OCI-LY7 (cell line): Measurements from ENCODE around the gene SLC5A5. TPM values are rescaled to one million over a fixed set of nuclear protein-coding genes. Genes with fewer than 3 reads are reported as not detected.
"Not testable (repeated sequence)": the region's sequence is repeated elsewhere in the genome, so short reads cannot be mapped to it uniquely, and the experiment has no call there.

Experiments used
- BruUV-seq: library from RNA; stranded (reverse); fragments of 400-500 nt; replicated peaks from 2 replicates; lab custom pipeline; 2021; lab: Mats Ljungman, UMichigan
- CTCF ChIA-PET: fragments of 300-600 bp; sonication (Branson Sonifier 250); formaldehyde crosslinking; loops from one replicate; lab custom pipeline; 2022; ENCODE audit warnings: antibody characterized with exemption; ENCODE audit not compliant: unreplicated experiment; lab: Charles Lee
- POLR2A ChIA-PET: fragments of 300-600 bp; sonication (Branson Sonifier 250); formaldehyde crosslinking; loops from one replicate; lab custom pipeline; 2022; ENCODE audit warnings: antibody characterized with exemption; lab: Charles Lee
- DNase-seq: peaks from one replicate; pipeline ENCODE4 v3.0.0-alpha.2; 2015; ENCODE audit warnings: low spot score
- H2AFZ ChIP-seq: fragments of 200-600 bp; sonication (generic), shearing (Covaris generic); 2 replicates; pipeline ENCODE4 v1.6.1; 2014; ENCODE audit warnings: mild to moderate bottlenecking, antibody characterized with exemption, low read length, moderate library complexity
- H3K27ac ChIP-seq: fragments of 200-600 bp; sonication (generic); 2 replicates; pipeline ENCODE4 v1.5.1; 2014; ENCODE audit warnings: mixed run types, low read depth, mild to moderate bottlenecking, moderate library complexity, low read length, inconsistent platforms; ENCODE audit not compliant: poor library complexity, severe bottlenecking
- H3K36me3 ChIP-seq: fragments of 200-600 bp; sonication (generic); 2 replicates; pipeline ENCODE4 v1.6.1; 2014; ENCODE audit warnings: mild to moderate bottlenecking, antibody characterized with exemption, low read length, moderate library complexity, mixed read lengths; ENCODE audit not compliant: insufficient read depth
- H3K4me1 ChIP-seq: fragments of 200-600 bp; sonication (generic); 2 replicates; pipeline ENCODE4 v1.5.1; 2014; ENCODE audit warnings: mild to moderate bottlenecking, low read length; ENCODE audit not compliant: insufficient read depth, poor library complexity, severe bottlenecking
- H3K4me2 ChIP-seq: fragments of 200-600 bp; sonication (generic); 2 replicates; pipeline ENCODE4 v1.6.1; 2014; ENCODE audit warnings: mild to moderate bottlenecking, low read length
- H3K4me3 ChIP-seq: fragments of 200-600 bp; sonication (generic); 2 replicates; pipeline ENCODE4 v1.5.1; 2014; ENCODE audit warnings: mild to moderate bottlenecking, low read depth, low read length; ENCODE audit not compliant: poor library complexity, severe bottlenecking
- H3K79me2 ChIP-seq: fragments of 200-600 bp; sonication (generic); 2 replicates; pipeline ENCODE4 v1.6.1; 2016; ENCODE audit warnings: low read depth, mild to moderate bottlenecking, low read length, moderate library complexity, mixed read lengths; ENCODE audit not compliant: insufficient read depth
- H3K9me2 ChIP-seq: fragments of 200-600 bp; sonication (generic); 2 replicates; pipeline ENCODE4 v1.6.1; 2016; ENCODE audit warnings: mild to moderate bottlenecking, low read length, mixed read lengths; ENCODE audit not compliant: insufficient read depth
- H3K9me3 ChIP-seq: fragments of 200-600 bp; sonication (generic); 2 replicates; pipeline ENCODE4 v1.6.1; 2014; ENCODE audit warnings: mild to moderate bottlenecking, mixed run types, low read length, mixed read lengths
- H4K20me1 ChIP-seq: fragments of 200-600 bp; sonication (generic); 2 replicates; pipeline ENCODE4 v1.6.1; 2014; ENCODE audit warnings: mild to moderate bottlenecking, antibody characterized with exemption, low read length, moderate library complexity, mixed read lengths; ENCODE audit not compliant: insufficient read depth
- EZH2phosphoT487 ChIP-seq: fragments of 200-600 bp; sonication (generic); IDR thresholded peaks from 2 replicates; pipeline ENCODE4 v1.6.1; 2018; ENCODE audit warnings: low read depth, borderline replicate concordance, mild to moderate bottlenecking, mixed run types, antibody characterized with exemption, low read length, moderate library complexity, mixed read lengths
- intact Hi-C: fragments of 100-400 bp; cut with micrococcal nuclease; formaldehyde crosslinking; loops from one replicate; pipeline ENCODE4 v1.10.0; 2022; ENCODE audit not compliant: unreplicated experiment
- total RNA-seq, 2 experiments: library from RNA; depleted of rRNA in 1 of 2; stranded (reverse); fragments of >200 nt in 1 of 2; shearing (Covaris generic) in 1 of 2; gene quantifications; 2 replicates each; pipeline ENCODE4 v1.2.3, GENCODE V29; 2014 to 2022
- TF ChIP-seq, protein P1 (sequence below): fragments of 200-600 bp; sonication (generic); conservative IDR thresholded peaks from 2 replicates; pipeline ENCODE4 v1.5.1; 2014; ENCODE audit warnings: mild to moderate bottlenecking, antibody characterized with exemption, low read length, moderate library complexity, mixed read lengths

Gene SLC5A5
- total RNA-seq, 2 experiments from 2014 or later, result 0.03 TPM; not detected in 1

DNA sequence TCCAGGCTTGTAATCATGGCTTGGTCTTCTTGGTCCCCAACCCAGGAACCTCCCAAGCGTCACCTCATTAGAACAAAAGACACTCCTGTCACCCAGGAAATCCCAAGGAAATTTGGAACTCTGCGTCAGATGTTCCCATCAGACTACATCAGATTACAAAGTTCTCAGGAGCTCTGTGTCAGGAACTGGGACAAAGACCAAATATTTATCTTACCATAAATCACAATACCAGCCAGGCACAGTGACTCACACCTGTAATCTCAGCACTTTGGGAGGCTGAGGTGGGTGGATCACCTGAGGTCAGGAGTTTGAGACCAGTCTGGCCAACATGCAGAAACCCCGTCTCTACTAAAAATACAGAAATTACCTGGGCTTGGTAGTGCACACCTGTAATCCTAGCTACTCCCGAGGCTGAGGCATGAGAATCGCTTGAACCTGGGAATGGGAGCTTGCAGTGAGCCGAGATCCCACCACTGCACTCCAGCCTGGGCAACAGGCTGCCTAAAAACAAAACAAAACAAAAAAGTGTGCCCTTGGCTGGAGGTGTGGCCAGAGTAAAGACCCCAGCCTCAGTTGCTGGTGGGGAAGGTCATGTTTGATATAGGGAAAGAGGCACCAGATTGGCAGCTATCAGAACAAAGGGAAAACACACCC, 44.3 kb downstream of the SLC5A5 start:
- ChIA-PET POLR2A (interaction anchor here (0.6 kb wide), 1 partner anchor 63 kb away, joined by 3 read pairs; no protein-coding TSS in a partner anchor), CTCF (no interaction called here)
- no peaks in the 10 kb centered on the region for H3K79me2 ChIP-seq
- no peak overlapping the region for H3K4me3 ChIP-seq
- no peak overlapping the region for H3K4me2 ChIP-seq
- H3K9me2 ChIP-seq, result no peaks in the 10 kb centered on the region
- no peak overlapping the region for H2AFZ ChIP-seq
- H3K4me1 ChIP-seq, result no peaks in the 10 kb centered on the region
- no peak for DNase-seq
- intact Hi-C loops, result no loop called here
- peaks cover 7% of the 10 kb centered on the region; the same call in 1 of the 2 replicates for H3K9me3 ChIP-seq
- TF ChIP-seq EZH2phosphoT487, result no peak
- TF ChIP-seq, protein P1, sequence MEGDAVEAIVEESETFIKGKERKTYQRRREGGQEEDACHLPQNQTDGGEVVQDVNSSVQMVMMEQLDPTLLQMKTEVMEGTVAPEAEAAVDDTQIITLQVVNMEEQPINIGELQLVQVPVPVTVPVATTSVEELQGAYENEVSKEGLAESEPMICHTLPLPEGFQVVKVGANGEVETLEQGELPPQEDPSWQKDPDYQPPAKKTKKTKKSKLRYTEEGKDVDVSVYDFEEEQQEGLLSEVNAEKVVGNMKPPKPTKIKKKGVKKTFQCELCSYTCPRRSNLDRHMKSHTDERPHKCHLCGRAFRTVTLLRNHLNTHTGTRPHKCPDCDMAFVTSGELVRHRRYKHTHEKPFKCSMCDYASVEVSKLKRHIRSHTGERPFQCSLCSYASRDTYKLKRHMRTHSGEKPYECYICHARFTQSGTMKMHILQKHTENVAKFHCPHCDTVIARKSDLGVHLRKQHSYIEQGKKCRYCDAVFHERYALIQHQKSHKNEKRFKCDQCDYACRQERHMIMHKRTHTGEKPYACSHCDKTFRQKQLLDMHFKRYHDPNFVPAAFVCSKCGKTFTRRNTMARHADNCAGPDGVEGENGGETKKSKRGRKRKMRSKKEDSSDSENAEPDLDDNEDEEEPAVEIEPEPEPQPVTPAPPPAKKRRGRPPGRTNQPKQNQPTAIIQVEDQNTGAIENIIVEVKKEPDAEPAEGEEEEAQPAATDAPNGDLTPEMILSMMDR, result no peak
- no peaks in the 10 kb centered on the region for H4K20me1 ChIP-seq
- H3K36me3 ChIP-seq, result no peaks in the 10 kb centered on the region
- no peak overlapping the region for H3K27ac ChIP-seq
- BruUV-seq, result no TSS peak

DNA sequence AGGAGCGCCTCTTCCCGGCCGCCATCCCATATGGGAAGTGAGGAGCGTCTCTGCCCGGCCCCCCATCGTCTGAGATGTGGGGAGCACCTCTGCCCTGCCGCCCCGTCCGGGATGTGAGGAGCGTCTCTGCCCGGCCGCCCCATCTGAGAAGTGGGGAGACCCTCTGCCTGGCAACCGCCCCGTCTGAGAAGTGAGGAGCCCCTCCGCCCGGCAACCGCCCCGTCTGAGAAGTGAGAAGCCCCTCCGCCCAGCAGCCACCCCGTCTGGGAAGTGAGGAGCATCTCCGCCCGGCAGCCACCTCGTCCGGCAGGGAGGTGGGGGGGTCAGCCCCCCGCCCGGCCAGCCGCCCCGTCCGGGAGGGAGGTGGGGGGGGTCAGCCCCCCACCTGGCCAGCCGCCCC, 46.4 kb downstream of the SLC5A5 start:
- H4K20me1 ChIP-seq, H2AFZ ChIP-seq, H3K9me2 ChIP-seq, H3K9me3 ChIP-seq, DNase-seq, H3K79me2 ChIP-seq, POLR2A ChIA-PET, H3K4me1 ChIP-seq, CTCF ChIA-PET, H3K4me2 ChIP-seq, BruUV-seq, H3K4me3 ChIP-seq, H3K36me3 ChIP-seq, H3K27ac ChIP-seq, intact Hi-C loops: not testable (repeated sequence)

DNA sequence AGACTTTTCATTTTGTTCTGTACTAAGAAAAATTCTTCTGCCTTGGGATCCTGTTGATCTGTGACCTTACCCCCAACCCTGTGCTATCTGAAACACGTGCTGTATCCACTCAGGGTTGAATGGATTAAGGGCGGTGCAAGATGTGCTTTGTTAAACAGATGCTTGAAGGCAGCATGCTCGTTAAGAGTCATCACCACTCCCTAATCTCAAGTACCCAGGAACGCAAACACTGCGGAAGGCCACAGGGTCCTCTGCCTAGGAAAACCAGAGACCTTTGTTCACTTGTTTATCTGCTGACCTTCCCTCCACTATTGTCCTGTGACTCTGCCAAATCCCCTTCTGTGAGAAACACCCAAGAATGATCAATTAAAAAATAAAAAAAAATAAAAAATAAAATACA, 47.4 kb downstream of the SLC5A5 start:
- POLR2A ChIA-PET, result interaction anchor here (0.7 to 0.8 kb wide), 2 partner anchors 55 to 230 kb away, joined by 3 to 5 read pairs; no protein-coding TSS in a partner anchor
- DNase-seq, H3K9me2 ChIP-seq, BruUV-seq, H3K4me1 ChIP-seq, H3K36me3 ChIP-seq, CTCF ChIA-PET, H3K4me2 ChIP-seq, H3K4me3 ChIP-seq, H3K27ac ChIP-seq, H2AFZ ChIP-seq, H4K20me1 ChIP-seq, H3K9me3 ChIP-seq, intact Hi-C loops, H3K79me2 ChIP-seq: not testable (repeated sequence)
